HG02678 (cell line): ENCODE measurements around the gene GATA5.
"Not testable (repeated sequence)": the region's sequence is repeated elsewhere in the genome, so short reads cannot be mapped to it uniquely, and the experiment has no call there.

Experiments
- ATAC-seq: cut with Tn5 transposase; IDR thresholded peaks from one replicate; pipeline ENCODE4 v1.9.1; 2021; ENCODE audit warnings: mild to moderate bottlenecking, moderate library complexity; ENCODE audit not compliant: unreplicated experiment

The GATA5 gene

DNA sequence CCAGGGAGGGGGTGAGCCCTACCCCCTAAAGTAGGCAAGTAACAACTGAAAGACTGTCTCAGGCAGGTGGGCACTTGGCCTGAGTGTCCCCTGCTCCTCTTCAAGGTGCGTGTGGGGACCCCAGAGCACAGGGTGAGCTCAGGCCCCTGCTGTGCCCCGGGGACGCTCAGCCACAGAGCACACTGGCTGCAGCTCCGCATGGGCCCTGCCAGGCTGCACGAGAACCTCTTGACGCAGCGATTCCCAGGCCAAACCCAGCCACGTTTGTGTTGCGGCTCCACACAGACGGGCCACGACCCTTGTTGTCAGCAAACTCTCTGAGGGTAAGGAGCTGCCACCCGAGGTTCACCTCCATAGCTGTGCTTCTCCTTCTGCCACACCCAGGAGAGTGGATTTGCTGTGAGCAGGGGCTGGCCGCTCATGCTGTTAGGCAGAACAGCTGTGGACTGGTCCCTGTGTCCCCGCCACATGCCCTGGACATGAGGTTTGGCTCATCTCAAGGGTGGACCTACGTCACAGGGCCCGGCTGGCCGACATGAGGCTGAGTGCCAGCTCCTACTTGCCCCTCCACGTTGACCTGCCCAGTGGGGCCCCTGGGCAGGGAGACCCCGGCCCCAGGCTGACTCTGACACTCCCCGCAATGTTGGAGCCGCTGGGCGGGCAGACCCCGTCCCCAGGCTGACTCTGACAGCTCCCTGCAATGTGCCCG lies 29.7 kb upstream of the GATA5 start:
- no peak for ATAC-seq

- ATAC-seq: no peak
Observed at GRCh38 chr20:62504323-62504722, 28.5 kb upstream of the GATA5 start.

GRCh38 chr20:62503401-62504178 lies 27.8 kb upstream of the GATA5 start:
- no peak for ATAC-seq

DNA sequence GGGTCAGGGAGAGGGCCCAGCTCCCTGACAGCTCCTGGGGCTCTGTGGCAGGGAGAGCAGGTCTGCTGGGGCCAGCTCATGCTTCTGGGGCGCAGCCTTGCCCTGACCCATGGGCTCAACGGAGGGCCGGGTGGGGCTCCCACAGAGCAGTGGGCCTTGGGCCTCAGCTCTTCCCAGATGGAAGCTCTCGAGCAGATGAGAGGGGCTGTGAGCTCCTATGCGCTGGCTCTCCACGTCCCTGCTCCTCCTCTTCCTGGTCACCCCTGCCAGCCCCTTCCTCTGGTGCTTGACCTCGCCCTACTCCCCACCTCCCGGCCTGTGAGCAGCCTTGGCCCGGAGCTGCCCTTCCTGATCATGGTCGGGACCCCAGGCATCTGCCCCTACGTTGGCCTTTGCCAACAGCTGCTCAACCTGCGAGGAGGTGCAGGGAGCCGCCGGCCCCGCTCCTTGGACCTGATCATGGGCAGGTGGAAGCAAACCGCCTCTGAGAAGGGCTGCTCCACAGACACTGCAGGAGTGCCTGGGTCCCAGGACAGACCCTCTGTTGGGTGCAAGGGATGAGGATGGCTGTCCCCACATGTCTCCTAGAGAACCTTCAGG lies 26.8 kb upstream of the GATA5 start:
- no peak for ATAC-seq

GRCh38 chr20:62501801-62502495 lies 26.2 kb upstream of the GATA5 start:
- peak; percentile 66 for ATAC-seq

GRCh38 chr20:62500237-62500864 lies 24.6 kb upstream of the GATA5 start:
- no peak for ATAC-seq

GRCh38 chr20:62499758-62500236 lies 24.0 kb upstream of the GATA5 start:
- no peak for ATAC-seq

- ATAC-seq: no peak
Observed at GRCh38 chr20:62498874-62499273, 23.1 kb upstream of the GATA5 start.

DNA sequence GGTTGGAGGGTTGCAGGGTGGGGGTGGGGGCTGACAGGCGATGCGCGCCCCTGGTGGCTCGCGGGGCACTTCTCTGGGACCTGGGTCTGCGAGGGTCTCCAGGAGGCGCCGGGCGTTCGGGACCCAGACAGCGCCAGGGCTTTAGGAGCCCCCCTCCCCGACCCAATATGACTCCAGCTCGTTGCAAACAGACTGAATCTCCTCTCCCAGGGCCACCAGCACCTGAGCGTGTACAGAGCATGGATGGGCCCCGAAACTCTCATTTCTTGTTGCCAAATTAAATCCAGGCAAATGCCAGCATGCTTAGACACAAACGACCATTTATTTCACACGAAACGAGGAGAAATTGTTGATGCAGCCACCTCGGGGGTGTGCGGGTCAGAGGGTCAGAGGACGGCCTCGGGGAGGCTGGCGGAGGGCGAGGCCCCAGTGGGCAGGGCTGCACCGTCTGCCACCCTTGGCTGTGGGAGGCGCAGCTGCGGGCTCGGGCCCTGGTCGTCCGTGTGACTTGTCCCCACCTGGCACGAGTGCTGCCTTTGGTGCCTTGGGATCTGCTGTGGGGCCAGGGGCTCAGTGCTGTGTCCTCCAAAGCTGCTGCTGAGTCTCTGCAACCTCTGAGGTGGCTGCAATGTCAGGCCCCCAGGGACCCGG lies 20.9 kb upstream of the GATA5 start:
- ATAC-seq: no peak

- ATAC-seq: no peak
Observed at GRCh38 chr20:62495749-62496567, 20.2 kb upstream of the GATA5 start.

GRCh38 chr20:62494980-62495748 lies 19.4 kb upstream of the GATA5 start:
- ATAC-seq: no peak

DNA sequence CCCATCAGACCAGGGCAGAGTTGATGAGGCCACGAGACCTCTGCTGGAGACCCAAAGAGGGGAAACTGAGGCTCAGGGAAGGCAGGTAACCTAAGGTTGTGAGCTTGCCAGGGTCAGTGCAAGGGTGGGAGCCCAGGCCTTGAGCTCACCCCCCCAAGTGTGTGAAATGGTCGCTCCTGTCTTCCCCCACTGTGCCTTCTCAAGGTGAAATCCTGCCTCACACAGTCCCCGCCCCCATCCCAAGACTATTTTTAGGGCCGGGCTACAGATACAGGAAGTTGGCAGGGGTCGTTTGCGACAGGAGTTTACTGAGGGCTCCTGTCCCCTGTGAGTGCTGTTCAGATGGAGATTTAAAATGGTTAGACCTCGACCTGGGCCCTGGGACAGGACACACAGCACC lies 18.7 kb upstream of the GATA5 start:
- ATAC-seq: no peak

DNA sequence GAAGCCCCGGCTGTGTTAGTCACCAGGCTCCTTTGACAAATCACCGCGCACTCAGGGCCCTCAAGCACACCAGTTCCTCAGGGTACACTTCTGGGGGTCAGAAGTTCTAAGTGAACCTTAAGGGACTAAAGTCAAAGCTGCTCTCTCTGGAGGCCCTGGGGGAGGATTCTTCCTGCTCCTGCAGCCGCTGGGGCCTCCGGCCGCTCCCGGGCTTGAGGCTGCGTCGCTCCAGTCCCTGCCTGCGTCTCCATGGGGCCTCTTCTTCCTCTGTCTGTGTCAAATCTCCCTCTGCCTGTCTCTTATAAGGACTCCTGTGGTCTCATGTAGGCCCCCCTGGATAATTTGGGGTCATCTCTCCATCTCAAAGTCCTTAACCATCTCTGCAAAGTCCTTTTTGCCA lies 18.1 kb upstream of the GATA5 start:
- no peak for ATAC-seq

- no peak for ATAC-seq
Observed at GRCh38 chr20:62493253-62493885, 17.6 kb upstream of the GATA5 start.

DNA sequence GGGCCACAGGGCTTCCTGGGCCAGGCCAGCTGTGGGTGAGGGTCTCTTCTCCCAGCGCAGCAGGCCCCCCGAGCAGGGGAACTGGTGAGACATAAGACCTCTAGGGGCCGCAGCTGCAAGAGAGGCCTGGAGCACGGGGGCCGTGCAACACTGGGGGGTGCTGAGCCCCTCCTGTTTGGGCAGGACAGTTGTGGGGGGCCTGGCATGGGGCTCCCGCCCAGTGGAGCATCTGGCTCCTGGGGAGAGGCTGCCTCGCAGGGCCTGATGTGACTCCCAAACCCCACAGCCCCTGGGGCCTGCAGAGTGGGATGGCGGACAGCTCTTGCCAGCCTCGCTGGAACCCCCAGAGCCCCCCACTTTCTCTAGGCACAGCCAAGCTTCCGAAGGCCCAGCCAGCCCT lies 16.9 kb upstream of the GATA5 start:
- no peak for ATAC-seq

DNA sequence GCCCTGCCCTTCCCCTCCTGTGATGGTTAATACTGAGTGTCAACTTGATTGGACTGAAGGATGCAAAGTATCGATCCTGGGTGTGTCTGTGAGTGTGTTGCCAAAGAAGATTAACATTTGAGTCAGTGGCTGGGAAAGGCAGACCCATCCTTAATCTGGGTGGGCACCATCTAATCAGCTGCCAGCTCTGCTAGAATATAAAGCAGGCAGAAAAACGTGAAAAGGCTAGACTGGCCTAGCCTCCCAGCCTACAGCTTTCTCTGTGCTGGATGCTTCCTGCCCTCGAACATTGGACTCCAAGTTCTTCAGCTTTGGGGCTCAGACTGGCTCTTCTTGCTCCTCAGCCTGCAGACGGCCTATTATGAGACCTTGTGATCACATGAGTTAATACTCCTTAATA lies 15.0 kb upstream of the GATA5 start:
- ATAC-seq: not testable (repeated sequence)

DNA sequence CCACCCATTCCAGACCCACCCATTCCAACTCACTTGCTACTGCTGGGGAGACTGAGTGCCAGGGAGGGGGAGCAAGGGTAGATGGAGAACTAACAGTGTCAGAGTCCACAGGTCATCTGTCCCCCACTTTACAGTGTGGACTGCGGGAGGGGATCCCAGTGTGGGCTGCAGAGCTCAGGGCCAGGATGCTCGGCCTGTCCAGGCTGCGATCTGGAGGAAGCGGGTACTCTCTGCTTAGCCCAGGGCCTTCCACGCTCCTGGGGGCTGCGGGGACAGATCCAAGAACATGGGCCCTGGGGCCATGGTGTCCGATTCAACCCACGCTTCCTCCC lies 14.1 kb upstream of the GATA5 start:
- no peak for ATAC-seq

- no peak for ATAC-seq
Observed at GRCh38 chr20:62489186-62489931, 13.6 kb upstream of the GATA5 start.
